SU-DHL-6 (cell line): ENCODE measurements around the gene MGRN1.

Experiments
- H2AFZ ChIP-seq: fragments of 200-600 bp; sonication (generic); 2 replicates; pipeline ENCODE4 v1.6.1; 2014; ENCODE audit warnings: low read depth, mild to moderate bottlenecking, moderate library complexity, mixed read lengths, antibody characterized with exemption, low read length; ENCODE audit not compliant: severe bottlenecking
- H3F3A ChIP-seq: fragments of 200-600 bp; shearing (Covaris generic); 2 replicates; pipeline ENCODE4 v1.6.0; 2016; ENCODE audit warnings: antibody characterized with exemption, mild to moderate bottlenecking; ENCODE audit not compliant: insufficient read depth
- H3K27ac ChIP-seq: fragments of 200-600 bp; sonication (generic); 2 replicates; pipeline ENCODE4 v1.5.1; 2016; ENCODE audit warnings: low read depth, mild to moderate bottlenecking, low read length, moderate library complexity, mixed read lengths
- H3K27me3 ChIP-seq: fragments of 200-600 bp; sonication (generic), shearing (Covaris generic); 2 replicates; pipeline ENCODE4 v1.6.0; 2014; ENCODE audit warnings: mild to moderate bottlenecking, low read length
- H3K36me3 ChIP-seq: fragments of 200-600 bp; sonication (generic); 2 replicates; pipeline ENCODE4 v1.6.1; 2014; ENCODE audit warnings: mild to moderate bottlenecking, low read length, mixed read lengths
- H3K4me2 ChIP-seq: fragments of 300-600, 200-600 bp; shearing (Covaris generic), sonication (generic); 2 replicates; pipeline ENCODE4 v1.6.0; 2014; ENCODE audit warnings: low read length, low read depth, mild to moderate bottlenecking; ENCODE audit not compliant: poor library complexity, severe bottlenecking
- H3K4me3 ChIP-seq: fragments of 200-600 bp; sonication (generic); 2 replicates; pipeline ENCODE4 v1.5.1; 2014; ENCODE audit warnings: antibody characterized with exemption, low read length, mild to moderate bottlenecking, mixed read lengths; ENCODE audit not compliant: insufficient read depth, poor library complexity, severe bottlenecking
- H3K79me2 ChIP-seq: fragments of 200-600 bp; sonication (generic); 2 replicates; pipeline ENCODE4 v1.6.1; 2014; ENCODE audit warnings: mild to moderate bottlenecking, low read length, moderate library complexity; ENCODE audit not compliant: insufficient read depth
- H3K9ac ChIP-seq: fragments of 200-600 bp; sonication (generic); 2 replicates; pipeline ENCODE4 v1.7.0; 2014; ENCODE audit warnings: mild to moderate bottlenecking, low read length
- H3K9me2 ChIP-seq: fragments of 200-600 bp; sonication (generic); replicated peaks from 2 replicates; pipeline ENCODE4 v1.6.1; 2014; ENCODE audit warnings: low read length; ENCODE audit not compliant: insufficient read depth
- H3K9me3 ChIP-seq: fragments of 200-600 bp; sonication (generic); 2 replicates; pipeline ENCODE4 v1.6.1; 2014; ENCODE audit warnings: low read length, mixed read lengths; ENCODE audit not compliant: insufficient read depth
- H4K20me1 ChIP-seq: fragments of 200-600 bp; sonication (generic); 2 replicates; pipeline ENCODE4 v1.6.1; 2014; ENCODE audit warnings: low read depth, mild to moderate bottlenecking, antibody characterized with exemption, low read length, moderate library complexity, mixed read lengths
- EZH2phosphoT487 ChIP-seq: fragments of 200-600 bp; sonication (generic), shearing (Covaris generic); conservative IDR thresholded peaks from 2 replicates; pipeline ENCODE4 v1.6.1; 2018; ENCODE audit warnings: mild to moderate bottlenecking, antibody characterized with exemption, low read length, moderate library complexity, mixed read lengths
- TF ChIP-seq, protein P1 (sequence below): fragments of 200-600 bp; sonication (generic); IDR thresholded peaks from one replicate; pipeline ENCODE4 v1.5.1; 2017; ENCODE audit warnings: antibody characterized with exemption, mild to moderate bottlenecking, low read length, moderate library complexity; ENCODE audit not compliant: insufficient read depth, poor library complexity, severe bottlenecking

MGRN1 gene

DNA sequence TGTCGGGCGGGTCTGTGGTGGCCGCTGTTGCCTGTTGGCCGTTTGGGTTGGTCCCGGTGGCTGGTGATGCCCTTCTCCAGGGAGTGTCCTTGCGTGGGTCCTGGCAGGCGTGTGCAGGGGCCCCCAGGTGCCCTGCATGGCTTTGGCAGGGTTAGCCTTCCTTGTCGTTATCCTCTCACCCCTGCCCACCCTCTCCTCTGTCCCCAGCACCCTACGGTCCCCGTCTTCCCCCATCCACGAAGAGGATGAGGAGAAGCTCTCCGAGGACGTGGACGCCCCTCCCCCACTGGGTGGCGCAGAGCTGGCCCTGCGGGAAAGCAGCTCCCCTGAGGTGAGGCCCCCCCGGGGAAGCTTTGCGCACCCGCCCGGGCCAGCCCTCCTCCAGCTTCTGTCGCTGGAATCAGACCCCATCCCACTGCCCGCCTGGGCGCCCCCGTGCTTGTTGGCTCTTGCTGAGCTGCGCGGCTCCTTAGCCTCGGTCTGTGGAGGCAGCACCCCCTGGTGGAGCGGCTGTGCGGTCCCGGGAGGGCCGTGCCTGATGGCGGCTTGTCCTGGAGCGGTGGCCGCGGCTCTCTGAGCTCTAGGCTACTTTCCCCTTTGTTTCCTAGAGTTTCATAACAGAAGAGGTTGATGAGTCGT is 58.1 kb downstream of the MGRN1 start:
- no peaks in the 10 kb centered on the region for H3K36me3 ChIP-seq

DNA sequence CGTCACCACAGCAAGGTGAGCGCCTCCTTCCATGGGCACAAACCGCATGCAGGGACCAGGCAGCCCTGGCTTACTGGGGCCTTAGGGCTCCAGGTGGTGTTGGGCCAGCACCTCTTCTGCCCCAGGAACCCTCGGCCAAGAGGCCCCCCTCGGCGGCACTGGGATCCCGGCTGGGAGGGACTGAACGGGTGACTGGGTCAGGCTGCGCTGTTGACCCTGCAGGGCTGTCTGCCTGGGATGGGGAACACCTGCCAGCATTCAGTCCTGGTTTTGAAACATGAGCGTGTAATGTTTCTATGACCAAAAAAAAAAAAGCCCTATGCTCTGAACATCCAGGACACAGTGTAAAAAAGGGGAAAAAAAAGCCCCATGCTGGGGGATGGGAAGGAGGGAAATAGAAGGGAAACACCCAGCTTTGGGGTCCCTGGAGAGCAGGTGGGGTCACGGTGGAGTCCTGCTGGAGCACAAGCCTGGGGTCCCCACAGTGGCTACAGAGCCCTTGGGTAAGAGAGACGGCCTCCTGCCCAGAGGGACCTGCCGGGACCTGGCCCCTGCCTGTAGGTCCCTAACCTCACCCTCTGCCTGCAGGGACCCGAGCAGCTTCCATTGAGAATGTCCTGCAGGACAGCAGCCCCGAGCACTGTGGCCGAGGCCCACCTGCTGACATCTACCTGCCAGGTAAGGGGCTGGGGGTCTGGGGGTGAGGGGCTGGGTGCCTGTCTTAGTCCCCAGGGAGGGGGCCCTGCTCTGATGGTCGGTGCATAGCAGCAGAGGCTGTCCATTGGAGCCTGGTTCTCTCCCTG is 58.8 kb downstream of the MGRN1 start:
- no peaks in the 10 kb centered on the region for H3K9me3 ChIP-seq
- no peaks in the 10 kb centered on the region for H3K27me3 ChIP-seq
- no peaks in the 10 kb centered on the region for H3K36me3 ChIP-seq
- H2AFZ ChIP-seq = no peak overlapping the region
- H3K27ac ChIP-seq = no peak overlapping the region
- no peaks in the 10 kb centered on the region for H3K79me2 ChIP-seq
- H3K4me3 ChIP-seq = no peak overlapping the region
- no peaks in the 10 kb centered on the region for H3K9me2 ChIP-seq
- no peaks in the 10 kb centered on the region for H3F3A ChIP-seq
- no peaks in the 10 kb centered on the region for H4K20me1 ChIP-seq
- TF ChIP-seq EZH2phosphoT487 = no peak
- H3K4me2 ChIP-seq = no peak overlapping the region
- H3K9ac ChIP-seq = no peak overlapping the region

More for the DNA sequence above, 58.1 kb downstream of the MGRN1 start:
- Histone ChIP-seq H3F3A (no peaks in the 10 kb centered on the region), H3K27ac (no peak overlapping the region), H3K9me3 (no peaks in the 10 kb centered on the region), H3K4me2 (no peak overlapping the region), H4K20me1 (no peaks in the 10 kb centered on the region), H3K9ac (no peak overlapping the region), H3K27me3 (no peaks in the 10 kb centered on the region), H3K4me3 (no peak overlapping the region), H3K9me2 (no peaks in the 10 kb centered on the region), H2AFZ (no peak overlapping the region), H3K79me2 (no peaks in the 10 kb centered on the region)
- TF ChIP-seq, protein P1, sequence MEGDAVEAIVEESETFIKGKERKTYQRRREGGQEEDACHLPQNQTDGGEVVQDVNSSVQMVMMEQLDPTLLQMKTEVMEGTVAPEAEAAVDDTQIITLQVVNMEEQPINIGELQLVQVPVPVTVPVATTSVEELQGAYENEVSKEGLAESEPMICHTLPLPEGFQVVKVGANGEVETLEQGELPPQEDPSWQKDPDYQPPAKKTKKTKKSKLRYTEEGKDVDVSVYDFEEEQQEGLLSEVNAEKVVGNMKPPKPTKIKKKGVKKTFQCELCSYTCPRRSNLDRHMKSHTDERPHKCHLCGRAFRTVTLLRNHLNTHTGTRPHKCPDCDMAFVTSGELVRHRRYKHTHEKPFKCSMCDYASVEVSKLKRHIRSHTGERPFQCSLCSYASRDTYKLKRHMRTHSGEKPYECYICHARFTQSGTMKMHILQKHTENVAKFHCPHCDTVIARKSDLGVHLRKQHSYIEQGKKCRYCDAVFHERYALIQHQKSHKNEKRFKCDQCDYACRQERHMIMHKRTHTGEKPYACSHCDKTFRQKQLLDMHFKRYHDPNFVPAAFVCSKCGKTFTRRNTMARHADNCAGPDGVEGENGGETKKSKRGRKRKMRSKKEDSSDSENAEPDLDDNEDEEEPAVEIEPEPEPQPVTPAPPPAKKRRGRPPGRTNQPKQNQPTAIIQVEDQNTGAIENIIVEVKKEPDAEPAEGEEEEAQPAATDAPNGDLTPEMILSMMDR = no peak
- TF ChIP-seq EZH2phosphoT487 = no peak

DNA sequence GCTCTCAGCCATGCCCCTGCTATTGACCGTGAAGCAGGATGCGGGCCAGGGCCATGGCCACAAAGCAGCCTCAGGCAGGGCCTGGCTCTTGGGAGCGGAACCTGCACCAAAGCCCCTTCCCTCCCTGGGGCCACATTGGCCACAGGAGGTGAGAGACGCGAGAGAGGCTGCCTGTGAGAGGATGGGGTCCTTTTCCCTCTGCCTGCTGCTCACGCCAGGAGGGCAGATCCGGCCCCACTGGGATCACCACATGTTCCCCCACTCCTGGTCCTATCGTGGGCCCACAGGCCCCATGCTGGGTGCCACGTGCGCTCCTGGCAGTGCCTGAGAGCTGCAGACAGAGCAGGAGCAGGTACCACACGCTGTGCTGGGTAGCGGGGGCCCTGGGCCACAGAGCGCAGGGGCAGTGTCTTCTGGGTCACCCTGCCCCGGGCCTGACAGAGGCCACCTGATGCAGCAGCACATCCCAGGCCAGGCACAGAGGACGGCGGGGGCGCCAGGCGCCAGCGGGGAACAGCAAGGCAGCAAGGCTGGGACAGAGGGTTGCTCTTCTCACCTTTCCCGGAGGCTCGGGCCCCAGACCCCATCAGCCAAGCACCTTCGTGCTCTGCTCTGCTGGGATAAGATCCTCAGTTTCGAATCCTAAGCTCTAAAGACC is 59.6 kb downstream of the MGRN1 start:
- H3K9ac ChIP-seq = no peak overlapping the region
- no peaks in the 10 kb centered on the region for H3K9me2 ChIP-seq
- H4K20me1 ChIP-seq = no peaks in the 10 kb centered on the region
- H3K27me3 ChIP-seq = no peaks in the 10 kb centered on the region
- H3K36me3 ChIP-seq = no peaks in the 10 kb centered on the region
- no peak overlapping the region for H3K27ac ChIP-seq
- H3K4me3 ChIP-seq = no peak overlapping the region
- H2AFZ ChIP-seq = no peak overlapping the region
- H3K9me3 ChIP-seq = no peaks in the 10 kb centered on the region
- no peak overlapping the region for H3K4me2 ChIP-seq
- H3K79me2 ChIP-seq = no peaks in the 10 kb centered on the region
- H3F3A ChIP-seq = no peaks in the 10 kb centered on the region
- no peak for TF ChIP-seq EZH2phosphoT487
- TF ChIP-seq, protein P1 = no peak
